Neuronal stem cell (in vitro differentiated cells): ENCODE results near the gene EVI5.

ENCODE experiments used
- DNase-seq: peaks from one replicate; pipeline ENCODE4 v3.0.0-alpha.2; 2013; ENCODE audit warnings: low spot score
- H2AFZ ChIP-seq: one replicate; pipeline ENCODE4 v1.6.1; 2013; ENCODE audit warnings: mild to moderate bottlenecking, low read length, inconsistent platforms
- H2AK5ac ChIP-seq: 2 replicates; pipeline ENCODE4 v1.6.1; 2013; ENCODE audit warnings: low read depth, mild to moderate bottlenecking, inconsistent platforms, low read length, moderate library complexity, mixed read lengths
- H2BK120ac ChIP-seq: 2 replicates; pipeline ENCODE4 v1.6.1; 2013; ENCODE audit warnings: low read depth, mild to moderate bottlenecking, inconsistent platforms, low read length, moderate library complexity, mixed read lengths
- H2BK12ac ChIP-seq: one replicate; pipeline ENCODE4 v1.6.1; 2013; ENCODE audit warnings: low read length, inconsistent platforms
- H2BK15ac ChIP-seq: 2 replicates; pipeline ENCODE4 v1.6.1; 2013; ENCODE audit warnings: mild to moderate bottlenecking, low read length, inconsistent platforms, mixed read lengths
- H2BK5ac ChIP-seq: one replicate; pipeline ENCODE4 v1.6.1; 2013; ENCODE audit warnings: inconsistent platforms, mild to moderate bottlenecking, low read length, moderate library complexity
- H3K14ac ChIP-seq: one replicate; pipeline ENCODE4 v1.6.1; 2013; ENCODE audit warnings: low read length, inconsistent platforms
- H3K18ac ChIP-seq: 2 replicates; pipeline ENCODE4 v1.6.1; 2013; ENCODE audit warnings: low read length, inconsistent platforms
- H3K23ac ChIP-seq: 2 replicates; pipeline ENCODE4 v1.6.1; 2013; ENCODE audit warnings: low read depth, mild to moderate bottlenecking, mixed read lengths, low read length, inconsistent platforms; ENCODE audit not compliant: poor library complexity
- H3K27ac ChIP-seq: replicated peaks from 3 replicates; pipeline ENCODE4 v1.5.1; 2013; ENCODE audit warnings: low read length, inconsistent platforms
- H3K27me3 ChIP-seq, 3 experiments: 2 replicates each; pipeline ENCODE4 v1.6.1; 2013; ENCODE audit warnings: low read length in 3 of 3, mild to moderate bottlenecking in 2 of 3, inconsistent platforms in 1 of 3, low read depth in 1 of 3, mixed read lengths in 1 of 3, moderate library complexity in 1 of 3; ENCODE audit not compliant: control insufficient read depth in 3 of 3, insufficient read depth in 3 of 3
- H3K36me3 ChIP-seq, 2 donors: replicated peaks in 1 of 2; 2 replicates each; pipeline ENCODE4 v1.6.1; 2013; ENCODE audit warnings: low read length in 2 of 2; ENCODE audit not compliant: control insufficient read depth in 2 of 2, insufficient read depth in 2 of 2
- H3K4ac ChIP-seq: 2 replicates; pipeline ENCODE4 v1.6.1; 2013; ENCODE audit warnings: inconsistent platforms, mild to moderate bottlenecking, low read length, moderate library complexity
- H3K4me1 ChIP-seq, 2 donors: 1 replicate in 1 of 2; 2 replicates in 1 of 2; pipeline ENCODE4 v1.6.1; 2013; ENCODE audit warnings: low read length in 2 of 2, low read depth in 1 of 2; ENCODE audit not compliant: control insufficient read depth in 2 of 2, insufficient read depth in 1 of 2
- H3K4me2 ChIP-seq: one replicate; pipeline ENCODE4 v1.6.1; 2013; ENCODE audit warnings: mild to moderate bottlenecking, low read length, inconsistent platforms; ENCODE audit not compliant: insufficient read depth, poor library complexity, severe bottlenecking
- H3K4me3 ChIP-seq, 2 donors: 2 replicates each; pipeline ENCODE4 v1.5.1; 2013; ENCODE audit warnings: low read length in 2 of 2, mild to moderate bottlenecking in 2 of 2, inconsistent platforms in 1 of 2, moderate library complexity in 1 of 2
- H3K79me1 ChIP-seq: one replicate; pipeline ENCODE4 v1.6.1; 2013; ENCODE audit warnings: low read depth, mild to moderate bottlenecking, inconsistent platforms, low read length, moderate library complexity
- H3K9ac ChIP-seq: one replicate; pipeline ENCODE4 v1.6.1; 2013; ENCODE audit warnings: mild to moderate bottlenecking, low read depth, low read length, inconsistent platforms; ENCODE audit not compliant: poor library complexity
- H3K9me3 ChIP-seq, 2 donors: replicated peaks in 1 of 2; 2 replicates each; pipeline versions ENCODE3 to v1.6.1; 2013; ENCODE audit warnings: low read length in 2 of 2, mild to moderate bottlenecking in 2 of 2, inconsistent platforms in 1 of 2, low read depth in 1 of 2, mixed read lengths in 1 of 2, moderate library complexity in 1 of 2; ENCODE audit not compliant: control insufficient read depth in 2 of 2, insufficient read depth in 1 of 2
- H4K8ac ChIP-seq: one replicate; pipeline ENCODE4 v1.6.1; 2013; ENCODE audit warnings: low read depth, mild to moderate bottlenecking, inconsistent platforms, low read length, moderate library complexity
- H4K91ac ChIP-seq: one replicate; pipeline ENCODE4 v1.6.1; 2013; ENCODE audit warnings: low read length, low read depth, mild to moderate bottlenecking, inconsistent platforms; ENCODE audit not compliant: poor library complexity
- WGBS, 2 donors: extraction: QIAGEN DNeasy Blood & Tissue Kit; methylation state at CpG; one replicate each; pipeline ENCODE4 v1.1.7; 2013; ENCODE audit warnings: missing lambda C conversion rate in 2 of 2, mixed read lengths in 1 of 2; ENCODE audit not compliant: insufficient read length in 2 of 2, insufficient replicate concordance in 1 of 2; ENCODE audit errors: extremely low coverage in 2 of 2; 5-methylcytosine and 5-hydroxymethylcytosine counted together

Gene EVI5

GRCh38 chr1:92502247-92502646 is 282.7 kb downstream of the EVI5 start:
- Histone ChIP-seq H3K36me3 (no peaks in the 10 kb centered on the region), H2BK5ac (no peak overlapping the region), H3K27ac (no peak overlapping the region), H3K27me3 (no peaks in the 10 kb centered on the region), H3K4me2 (no peak overlapping the region), H2AK5ac (no peak overlapping the region), H4K8ac (no peak overlapping the region), H3K9me3 (no peaks in the 10 kb centered on the region), H2BK120ac (no peak overlapping the region), H3K14ac (no peak overlapping the region), H3K79me1 (no peaks in the 10 kb centered on the region), H3K23ac (no peak overlapping the region), H2AFZ (no peak overlapping the region), H2BK12ac (no peak overlapping the region), H3K4me1 (no peaks in the 10 kb centered on the region), H3K9ac (no peak overlapping the region), H3K4ac (no peak overlapping the region), H2BK15ac (no peak overlapping the region), H3K18ac (no peak overlapping the region), H4K91ac (no peak overlapping the region), H3K4me3 (no peak overlapping the region)
- DNase-seq = no peak

GRCh38 chr1:92500552-92500951 is 284.4 kb downstream of the EVI5 start:
- WGBS, 2 donors = no CpG with 5 or more reads among the region's 1 CpG
- no peak overlapping the region for H2BK12ac ChIP-seq

GRCh38 chr1:92495392-92496063 is 289.4 kb downstream of the EVI5 start:
- Histone ChIP-seq H3K27ac (no peak overlapping the region), H4K91ac (no peak overlapping the region), H3K4me2 (no peak overlapping the region), H3K14ac (no peak overlapping the region), H3K36me3 (no peaks in the 10 kb centered on the region), H3K9me3 (no peaks in the 10 kb centered on the region), H3K79me1 (no peaks in the 10 kb centered on the region), H2BK5ac (no peak overlapping the region), H3K4me1 (no peaks in the 10 kb centered on the region), H2AFZ (no peak overlapping the region), H3K18ac (no peak overlapping the region), H3K4ac (no peak overlapping the region), H2AK5ac (no peak overlapping the region), H2BK12ac (no peak overlapping the region), H2BK120ac (no peak overlapping the region), H4K8ac (no peak overlapping the region), H3K23ac (no peak overlapping the region), H3K27me3 (peaks cover 0 to 37% (median 0%) of the 10 kb centered on the region in 3 experiments), H2BK15ac (no peak overlapping the region), H3K9ac (no peak overlapping the region), H3K4me3 (no peak overlapping the region)
- DNase-seq = no peak
- WGBS, 2 donors = no CpG with 5 or more reads among the region's 2 CpGs

More at GRCh38 chr1:92500552-92500951, 284.4 kb downstream of the EVI5 start:
- no peak overlapping the region for H4K91ac ChIP-seq
- no peak overlapping the region for H2AFZ ChIP-seq
- no peak overlapping the region for H3K4me2 ChIP-seq
- no peak overlapping the region for H2BK120ac ChIP-seq
- H3K4me3 ChIP-seq = no peak overlapping the region
- H3K18ac ChIP-seq = no peak overlapping the region
- no peaks in the 10 kb centered on the region for H3K36me3 ChIP-seq
- no peak overlapping the region for H2AK5ac ChIP-seq
- H3K27ac ChIP-seq = no peak overlapping the region
- H3K27me3 ChIP-seq = peaks cover 0 to 2% (median 0%) of the 10 kb centered on the region in 3 experiments
- no peak overlapping the region for H3K9ac ChIP-seq
- no peak overlapping the region for H3K14ac ChIP-seq
- H3K23ac ChIP-seq = no peak overlapping the region
- no peak overlapping the region for H4K8ac ChIP-seq
- H3K4ac ChIP-seq = no peak overlapping the region
- DNase-seq = no peak
- H2BK5ac ChIP-seq = no peak overlapping the region
- H3K79me1 ChIP-seq = no peaks in the 10 kb centered on the region
- no peak overlapping the region for H2BK15ac ChIP-seq
- H3K4me1 ChIP-seq = no peaks in the 10 kb centered on the region
- H3K9me3 ChIP-seq = no peaks in the 10 kb centered on the region

- no peak overlapping the region for H3K18ac ChIP-seq
- peaks cover 0 to 41% (median 0%) of the 10 kb centered on the region in 3 experiments for H3K27me3 ChIP-seq
- H4K91ac ChIP-seq = no peak overlapping the region
- H3K23ac ChIP-seq = no peak overlapping the region
- WGBS, 2 donors = no CpG with 5 or more reads among the region's 4 CpGs
- H2BK120ac ChIP-seq = no peak overlapping the region
- H3K4me3 ChIP-seq = no peak overlapping the region
- H4K8ac ChIP-seq = no peak overlapping the region
- no peaks in the 10 kb centered on the region for H3K4me1 ChIP-seq
- H3K9ac ChIP-seq = no peak overlapping the region
- no peak overlapping the region for H2BK12ac ChIP-seq
- H3K4ac ChIP-seq = no peak overlapping the region
- H3K36me3 ChIP-seq = no peaks in the 10 kb centered on the region
- no peak overlapping the region for H2AFZ ChIP-seq
- H3K27ac ChIP-seq = no peak overlapping the region
- no peak overlapping the region for H2BK5ac ChIP-seq
- H2AK5ac ChIP-seq = no peak overlapping the region
- no peak overlapping the region for H2BK15ac ChIP-seq
- H3K79me1 ChIP-seq = no peaks in the 10 kb centered on the region
- no peak overlapping the region for H3K4me2 ChIP-seq
- H3K14ac ChIP-seq = no peak overlapping the region
- no peaks in the 10 kb centered on the region for H3K9me3 ChIP-seq
- DNase-seq = no peak
Measured at GRCh38 chr1:92494485-92495141, 290.3 kb downstream of the EVI5 start.
